Measurements from ENCODE around the gene LAT. TPM values are rescaled to one million over a fixed set of nuclear protein-coding genes. Genes with fewer than 3 reads are reported as not detected.
"Not testable (repeated sequence)": the region's sequence is repeated elsewhere in the genome, so short reads cannot be mapped to it uniquely, and the experiment has no call there.

LAT gene
- polyA plus RNA-seq, 1 donor from 2014 or later: 6.4 TPM

GRCh38 chr16:28977703-28978662, 6.9 kb upstream of the LAT start:
- no peak overlapping the region for H3K4me2 ChIP-seq (ENCODE audit: low read length)
- H3K27me3 ChIP-seq (ENCODE audit: insufficient read depth, low read depth, low read length): no peaks in the 10 kb centered on the region
- H3K9me3 ChIP-seq (ENCODE audit: low read length): no peaks in the 10 kb centered on the region
- no peak overlapping the region for H2AFZ ChIP-seq (ENCODE audit: low read depth, low read length)
- no peaks in the 10 kb centered on the region for H3K36me3 ChIP-seq (ENCODE audit: insufficient read depth, low read length)
- no peak overlapping the region for H3K27ac ChIP-seq (ENCODE audit: low read length)
- H3K9ac ChIP-seq (ENCODE audit: low read length): no peak overlapping the region
- TF ChIP-seq MXI1 (conservative IDR thresholded peaks at IDR 0.05; ENCODE audit: poor library complexity, severe bottlenecking) (no peak), CTCF (IDR thresholded peaks at IDR 0.05; ENCODE audit: poor library complexity, severe bottlenecking) (peak; percentile 55)
- no peaks in the 10 kb centered on the region for H3K9me2 ChIP-seq (ENCODE audit: insufficient read depth, low read length)
- no peaks in the 10 kb centered on the region for H3F3A ChIP-seq (ENCODE audit: insufficient read depth, low read length, poor library complexity, severe bottlenecking)
- peaks cover 10% of the 10 kb centered on the region for H3K79me2 ChIP-seq (replicated peaks; ENCODE audit: insufficient read depth, low read length)
- H4K20me1 ChIP-seq (ENCODE audit: insufficient read depth): no peaks in the 10 kb centered on the region
- no peak overlapping the region for H3K4me3 ChIP-seq (ENCODE audit: low read length)

- H3K4me2 ChIP-seq (ENCODE audit: low read length); H3K36me3 ChIP-seq (ENCODE audit: insufficient read depth, low read length); H3K9ac ChIP-seq (ENCODE audit: low read length): not testable (repeated sequence)
These were observed 4.5 kb upstream of the LAT start for GRCh38 chr16:28980330-28980729.

GRCh38 chr16:28980929-28981328, 3.9 kb upstream of the LAT start:
- Histone ChIP-seq H4K20me1 (ENCODE audit: insufficient read depth) (no peaks in the 10 kb centered on the region), H3K9me3 (ENCODE audit: low read length) (no peaks in the 10 kb centered on the region), H3K9me2 (ENCODE audit: insufficient read depth, low read length) (no peaks in the 10 kb centered on the region), H3K4me3 (ENCODE audit: low read length) (no peak overlapping the region), H3F3A (ENCODE audit: insufficient read depth, low read length, poor library complexity, severe bottlenecking) (no peaks in the 10 kb centered on the region), H3K9ac (ENCODE audit: low read length) (no peak overlapping the region), H3K4me2 (ENCODE audit: low read length) (no peak overlapping the region), H3K27me3 (ENCODE audit: insufficient read depth, low read depth, low read length) (no peaks in the 10 kb centered on the region), H2AFZ (ENCODE audit: low read depth, low read length) (no peak overlapping the region), H3K27ac (ENCODE audit: low read length) (no peak overlapping the region), H3K36me3 (ENCODE audit: insufficient read depth, low read length) (no peaks in the 10 kb centered on the region), H3K79me2 (replicated peaks; ENCODE audit: insufficient read depth, low read length) (no peaks in the 10 kb centered on the region)
- TF ChIP-seq REST (IDR thresholded peaks at IDR 0.05; ENCODE audit: borderline replicate concordance): no peak
- no peak for TF ChIP-seq TAF1 (IDR thresholded peaks at IDR 0.05; ENCODE audit: low read depth)
- no peak for TF ChIP-seq RAD21 (conservative IDR thresholded peaks at IDR 0.05)
- TF ChIP-seq SMC3 (conservative IDR thresholded peaks at IDR 0.05; ENCODE audit: poor library complexity): no peak
- no peak for TF ChIP-seq EP300 (conservative IDR thresholded peaks at IDR 0.05; ENCODE audit: poor library complexity, severe bottlenecking)
- no peak for TF ChIP-seq MXI1 (conservative IDR thresholded peaks at IDR 0.05; ENCODE audit: poor library complexity, severe bottlenecking)
- TF ChIP-seq POLR2AphosphoS5 (IDR thresholded peaks at IDR 0.05): no peak
- TF ChIP-seq CTCF (IDR thresholded peaks at IDR 0.05; ENCODE audit: poor library complexity, severe bottlenecking): no peak
- TF ChIP-seq EZH2 (IDR thresholded peaks at IDR 0.05; ENCODE audit: borderline replicate concordance, insufficient read depth, low read length, poor library complexity, severe bottlenecking): no peak

More at GRCh38 chr16:28980330-28980729, 4.5 kb upstream of the LAT start:
- not testable (repeated sequence) for H3K27me3 ChIP-seq (ENCODE audit: insufficient read depth, low read depth, low read length); H3K27ac ChIP-seq (ENCODE audit: low read length); H2AFZ ChIP-seq (ENCODE audit: low read depth, low read length); H4K20me1 ChIP-seq (ENCODE audit: insufficient read depth); H3K9me2 ChIP-seq (ENCODE audit: insufficient read depth, low read length); H3K79me2 ChIP-seq (replicated peaks; ENCODE audit: insufficient read depth, low read length); H3F3A ChIP-seq (ENCODE audit: insufficient read depth, low read length, poor library complexity, severe bottlenecking); H3K4me3 ChIP-seq (ENCODE audit: low read length); H3K9me3 ChIP-seq (ENCODE audit: low read length)

All from neural cell (in vitro differentiated cells).